Neutrophil (primary cell): ENCODE measurements around the gene PML.

ENCODE experiments used
- H3K27ac ChIP-seq: fragments of 200-600 bp; sonication (generic); 2 replicates; pipeline ENCODE4 v1.5.1; 2016; ENCODE audit warnings: mild to moderate bottlenecking, moderate library complexity
- H3K27me3 ChIP-seq: fragments of 200-600 bp; sonication (generic); 2 replicates; pipeline ENCODE4 v1.6.0; 2016; ENCODE audit warnings: mild to moderate bottlenecking
- H3K36me3 ChIP-seq: fragments of 200-600 bp; sonication (generic); 2 replicates; pipeline ENCODE4 v1.5.1; 2017
- H3K4me1 ChIP-seq, 2 experiments: fragments of 200-600 bp in 1 of 2; sonication (generic) in 1 of 2; 1 replicate in 1 of 2; 2 replicates in 1 of 2; pipeline versions ENCODE4 v1.5.1 to v1.6.1; 2013 to 2016; ENCODE audit warnings: low read depth in 1 of 2, low read length in 1 of 2, mild to moderate bottlenecking in 1 of 2, moderate library complexity in 1 of 2; ENCODE audit not compliant: control insufficient read depth in 1 of 2, insufficient read depth in 1 of 2
- H3K4me3 ChIP-seq, 2 experiments: fragments of 200-600 bp in 1 of 2; sonication (generic) in 1 of 2; 1 replicate in 1 of 2; 2 replicates in 1 of 2; pipeline ENCODE4 v1.5.1; 2013 to 2016; ENCODE audit warnings: low read depth in 1 of 2, low read length in 1 of 2, mild to moderate bottlenecking in 1 of 2, moderate library complexity in 1 of 2
- H3K9me3 ChIP-seq: fragments of 200-600 bp; sonication (generic); 2 replicates; pipeline ENCODE4 v1.5.1; 2016
- TF ChIP-seq, protein P1 (sequence below): fragments of 200-600 bp; sonication (generic); IDR thresholded peaks from 2 replicates; pipeline ENCODE4 v1.5.1; 2016; ENCODE audit warnings: antibody characterized with exemption

Gene PML

DNA sequence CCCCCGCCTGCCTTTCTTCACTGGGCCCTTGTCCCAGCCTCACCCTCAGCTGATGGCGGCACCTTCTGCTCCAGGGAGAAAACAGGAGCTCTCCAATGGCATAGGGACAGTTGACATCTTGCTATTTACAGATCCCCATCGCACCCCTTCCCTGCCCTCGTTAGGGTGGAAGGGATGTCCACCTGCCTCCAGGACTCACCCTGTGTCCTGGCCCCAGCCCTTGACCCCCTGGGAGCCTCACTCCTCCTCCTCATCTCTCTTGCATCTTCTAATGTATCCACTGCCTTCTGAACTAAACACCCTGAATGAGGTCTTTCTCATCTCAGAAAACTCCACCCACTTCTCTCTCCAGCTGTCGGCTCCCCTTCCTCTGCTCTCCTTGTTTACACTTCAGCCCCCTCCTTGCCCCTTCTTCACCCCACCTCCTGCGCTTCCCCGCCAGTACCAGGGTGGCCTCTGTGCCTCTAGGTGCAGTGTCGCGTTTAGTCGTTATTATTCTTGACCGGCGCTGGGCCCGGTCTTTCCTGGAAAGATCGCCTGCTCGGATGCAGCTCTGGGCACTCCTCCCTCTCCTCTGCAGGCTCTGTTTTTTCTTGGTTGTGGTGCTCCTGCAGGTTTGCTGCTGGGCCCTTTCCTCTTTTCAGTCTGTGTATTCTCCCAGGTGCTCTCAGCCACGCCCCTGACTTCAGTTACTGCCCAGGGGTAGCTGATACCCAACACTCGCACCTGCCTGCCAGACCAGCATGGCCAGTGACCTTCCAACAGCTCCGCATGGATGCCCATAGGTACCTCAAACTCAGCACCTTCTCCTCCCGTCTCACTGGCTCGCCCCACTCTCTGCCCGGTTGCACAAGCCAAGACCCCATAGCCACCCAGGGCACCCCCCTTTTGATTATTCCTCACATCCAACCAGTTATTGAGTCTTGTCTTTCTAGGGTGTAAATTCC lies 42.9 kb downstream of the PML start:
- H3K27me3 ChIP-seq = no peaks in the 10 kb centered on the region
- H3K4me1 ChIP-seq = peaks cover 0 to 2% of the 10 kb centered on the region in 2 experiments
- peaks cover 72% of the 10 kb centered on the region for H3K36me3 ChIP-seq
- H3K9me3 ChIP-seq = no peaks in the 10 kb centered on the region
- H3K4me3 ChIP-seq = no peak overlapping the region
- H3K27ac ChIP-seq = no peak overlapping the region
- TF ChIP-seq, protein P1, sequence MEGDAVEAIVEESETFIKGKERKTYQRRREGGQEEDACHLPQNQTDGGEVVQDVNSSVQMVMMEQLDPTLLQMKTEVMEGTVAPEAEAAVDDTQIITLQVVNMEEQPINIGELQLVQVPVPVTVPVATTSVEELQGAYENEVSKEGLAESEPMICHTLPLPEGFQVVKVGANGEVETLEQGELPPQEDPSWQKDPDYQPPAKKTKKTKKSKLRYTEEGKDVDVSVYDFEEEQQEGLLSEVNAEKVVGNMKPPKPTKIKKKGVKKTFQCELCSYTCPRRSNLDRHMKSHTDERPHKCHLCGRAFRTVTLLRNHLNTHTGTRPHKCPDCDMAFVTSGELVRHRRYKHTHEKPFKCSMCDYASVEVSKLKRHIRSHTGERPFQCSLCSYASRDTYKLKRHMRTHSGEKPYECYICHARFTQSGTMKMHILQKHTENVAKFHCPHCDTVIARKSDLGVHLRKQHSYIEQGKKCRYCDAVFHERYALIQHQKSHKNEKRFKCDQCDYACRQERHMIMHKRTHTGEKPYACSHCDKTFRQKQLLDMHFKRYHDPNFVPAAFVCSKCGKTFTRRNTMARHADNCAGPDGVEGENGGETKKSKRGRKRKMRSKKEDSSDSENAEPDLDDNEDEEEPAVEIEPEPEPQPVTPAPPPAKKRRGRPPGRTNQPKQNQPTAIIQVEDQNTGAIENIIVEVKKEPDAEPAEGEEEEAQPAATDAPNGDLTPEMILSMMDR = no peak

DNA sequence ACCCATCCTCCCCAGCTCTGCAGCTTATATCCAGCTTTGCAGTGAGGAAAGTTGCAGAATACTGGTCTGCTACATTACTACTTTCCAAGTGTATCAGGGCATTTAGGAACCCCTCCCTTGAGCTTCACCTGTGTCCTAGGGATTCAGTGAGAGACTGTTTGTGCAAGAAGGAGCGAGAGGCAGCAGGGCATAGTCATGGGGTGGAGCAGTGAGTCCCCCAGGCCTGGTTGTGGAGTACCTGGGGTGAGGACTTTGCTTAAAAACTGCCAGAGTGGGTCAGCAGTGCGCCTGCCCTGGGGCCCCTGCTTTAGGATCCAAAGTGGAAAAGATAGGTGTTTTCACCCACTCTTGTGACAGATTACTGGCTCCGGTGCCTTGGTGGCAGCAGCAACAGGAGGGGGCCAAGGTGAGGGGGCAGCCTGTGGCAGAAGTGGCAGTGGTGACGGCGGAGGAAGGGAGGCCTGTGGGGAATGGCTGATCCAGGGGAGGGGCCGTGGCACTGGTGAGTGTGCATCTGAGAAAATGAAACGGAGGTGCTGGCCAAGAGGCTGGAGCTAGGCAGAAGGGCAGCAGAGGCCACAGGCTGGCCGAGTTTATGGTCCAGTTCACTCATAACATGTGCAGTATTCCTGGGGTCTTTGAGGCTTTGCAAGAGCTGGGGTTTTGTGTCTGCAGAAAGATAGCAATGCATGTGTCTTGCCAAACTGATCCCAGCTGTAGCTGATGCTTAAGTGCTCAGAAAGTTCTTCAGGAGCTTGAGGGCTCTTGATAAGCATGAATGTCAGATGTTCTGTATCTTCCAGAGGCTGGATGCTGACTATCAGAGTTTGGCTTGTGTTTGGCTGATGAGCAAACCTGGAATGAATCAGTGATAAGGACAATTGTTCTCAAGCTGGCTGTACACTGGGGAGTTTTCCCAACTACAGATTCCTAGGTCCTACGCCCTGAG lies 44.5 kb downstream of the PML start:
- no peaks in the 10 kb centered on the region for H3K27me3 ChIP-seq
- no peaks in the 10 kb centered on the region for H3K4me1 ChIP-seq
- TF ChIP-seq, protein P1 = no peak
- H3K4me3 ChIP-seq = no peak overlapping the region
- no peak overlapping the region for H3K27ac ChIP-seq
- H3K36me3 ChIP-seq = peaks cover 72% of the 10 kb centered on the region
- H3K9me3 ChIP-seq = no peaks in the 10 kb centered on the region

DNA sequence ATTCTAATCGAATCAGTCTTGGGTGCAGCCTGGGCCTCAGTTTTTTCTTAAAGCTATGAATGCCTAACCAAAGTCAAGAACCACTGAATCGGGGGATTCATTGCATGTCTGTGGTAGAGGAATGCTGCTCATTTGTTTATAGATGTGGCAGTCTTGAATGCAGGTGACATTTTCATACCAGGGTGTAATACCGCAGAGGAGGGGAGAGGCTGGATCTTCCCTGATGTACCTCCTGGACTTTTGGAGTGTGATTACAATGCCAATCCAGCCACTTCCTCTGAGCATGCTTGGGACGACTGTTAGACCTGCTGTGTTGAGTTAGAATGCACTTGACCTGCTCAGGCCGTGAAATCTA lies 45.1 kb downstream of the PML start:
- Histone ChIP-seq H3K4me1 (no peaks in the 10 kb centered on the region), H3K4me3 (no peak overlapping the region), H3K27ac (no peak overlapping the region), H3K36me3 (peaks cover 72% of the 10 kb centered on the region), H3K9me3 (no peaks in the 10 kb centered on the region), H3K27me3 (no peaks in the 10 kb centered on the region)
- TF ChIP-seq, protein P1 = no peak

DNA sequence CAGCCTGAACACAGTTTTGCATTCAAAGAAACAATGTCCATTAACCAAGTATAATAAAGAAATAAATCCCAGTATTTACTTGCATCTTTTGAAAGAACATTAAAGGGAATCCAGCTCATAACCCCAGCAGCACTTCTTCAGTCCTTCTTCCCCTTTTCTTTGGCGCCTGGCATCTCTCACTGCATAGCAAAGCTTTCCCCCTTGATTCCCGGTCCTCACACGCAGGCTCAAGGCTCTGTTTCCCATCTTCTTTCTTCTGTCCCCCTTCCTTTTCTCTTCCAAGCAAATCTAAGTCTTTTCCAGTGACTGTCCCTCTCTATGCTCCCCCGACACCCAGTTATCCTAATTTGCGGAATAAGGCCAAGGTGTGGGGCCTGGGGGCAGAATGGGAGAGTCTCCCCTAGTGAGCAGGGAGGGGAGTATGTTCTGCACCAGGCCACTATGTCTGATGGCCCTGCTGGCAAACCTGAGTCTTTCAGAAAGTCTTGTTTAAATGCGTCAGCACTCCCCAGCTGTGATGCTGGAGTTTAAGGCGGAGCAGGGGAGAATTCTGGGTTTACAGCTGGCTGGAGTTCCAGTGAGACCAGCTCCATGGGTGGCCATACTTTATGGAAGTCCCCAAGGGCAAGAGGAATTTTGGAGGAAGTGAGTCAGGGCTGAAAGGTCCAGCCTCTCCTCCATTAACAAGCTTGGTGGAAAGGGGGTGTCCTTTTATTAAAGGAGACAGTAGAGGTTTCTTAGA lies 45.8 kb downstream of the PML start:
- no peak overlapping the region for H3K27ac ChIP-seq
- H3K27me3 ChIP-seq = no peaks in the 10 kb centered on the region
- no peak overlapping the region for H3K4me3 ChIP-seq
- TF ChIP-seq, protein P1 = no peak
- no peaks in the 10 kb centered on the region for H3K9me3 ChIP-seq
- H3K4me1 ChIP-seq = no peaks in the 10 kb centered on the region
- H3K36me3 ChIP-seq = peaks cover 72% of the 10 kb centered on the region

DNA sequence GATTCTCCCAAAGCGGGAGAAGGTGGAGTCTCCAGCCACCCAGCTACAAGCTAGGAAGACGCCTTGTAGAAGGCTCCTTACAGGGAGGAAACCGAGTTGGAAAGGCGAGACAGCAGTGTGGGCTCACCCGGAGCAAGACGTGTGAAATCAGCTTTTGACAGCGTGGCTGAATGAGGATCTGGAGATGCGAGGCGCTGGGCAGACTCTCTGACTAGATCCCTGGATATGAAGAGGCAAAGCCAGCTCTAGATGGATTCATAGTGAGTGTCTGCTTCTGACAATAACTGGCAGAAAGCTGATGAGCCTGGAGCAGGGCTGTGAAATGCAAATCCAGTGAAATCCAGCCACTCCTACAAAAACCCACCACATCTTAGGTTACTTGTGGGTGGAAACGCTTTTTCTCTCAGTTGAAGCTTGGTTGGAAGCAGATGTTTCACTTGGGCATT lies 46.8 kb downstream of the PML start:
- no peak overlapping the region for H3K27ac ChIP-seq
- peaks cover 68% of the 10 kb centered on the region for H3K36me3 ChIP-seq
- H3K4me3 ChIP-seq = no peak overlapping the region
- TF ChIP-seq, protein P1 = no peak
- H3K4me1 ChIP-seq = no peaks in the 10 kb centered on the region
- no peaks in the 10 kb centered on the region for H3K9me3 ChIP-seq
- H3K27me3 ChIP-seq = no peaks in the 10 kb centered on the region
